ENCODE data around the gene C16orf78. TPM values are rescaled to one million over a fixed set of nuclear protein-coding genes. Genes with fewer than 3 reads are reported as not detected.
"Not testable (repeated sequence)": the region's sequence is repeated elsewhere in the genome, so short reads cannot be mapped to it uniquely, and the experiment has no call there.

Gene C16orf78
- total RNA-seq, 1 experiment from 2014 or later: not detected

DNA sequence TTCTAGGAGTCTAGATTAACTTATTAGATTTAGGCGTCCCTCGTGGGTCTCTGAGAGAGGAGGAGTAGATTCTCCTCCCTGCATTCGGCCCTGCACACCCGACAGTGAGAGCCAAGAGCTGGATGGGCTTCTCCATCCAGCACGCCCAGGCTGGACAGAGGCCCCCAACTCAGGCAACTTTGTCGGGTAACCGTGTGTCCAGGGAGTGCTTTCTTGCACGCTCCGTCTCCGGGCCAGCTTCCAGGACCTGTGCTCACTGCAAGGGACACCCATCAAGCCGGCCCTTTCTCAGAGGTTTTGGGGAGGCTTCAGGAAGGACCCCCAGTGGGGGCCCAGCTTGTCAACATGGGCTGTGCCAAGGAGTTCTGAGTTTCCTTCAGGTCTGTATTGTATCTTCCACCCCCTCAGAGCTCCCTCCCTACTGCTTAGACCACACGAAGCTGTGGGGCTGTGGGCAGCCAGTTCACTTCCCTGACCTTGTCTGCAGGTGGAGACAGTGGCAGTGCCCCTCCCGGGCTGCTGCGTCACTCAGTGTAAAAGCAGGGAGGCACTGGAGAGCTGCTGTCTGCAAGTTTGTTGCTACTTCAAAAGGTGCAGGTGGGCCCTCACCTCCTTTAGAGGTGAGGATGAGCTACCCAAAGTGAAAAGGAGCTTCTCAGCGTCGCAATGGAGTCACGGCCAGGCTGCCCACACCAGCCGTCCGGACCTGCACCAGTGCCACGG lies 24.0 kb upstream of the C16orf78 start:
- no peak for DNase-seq (ENCODE audit: low read depth)

DNA sequence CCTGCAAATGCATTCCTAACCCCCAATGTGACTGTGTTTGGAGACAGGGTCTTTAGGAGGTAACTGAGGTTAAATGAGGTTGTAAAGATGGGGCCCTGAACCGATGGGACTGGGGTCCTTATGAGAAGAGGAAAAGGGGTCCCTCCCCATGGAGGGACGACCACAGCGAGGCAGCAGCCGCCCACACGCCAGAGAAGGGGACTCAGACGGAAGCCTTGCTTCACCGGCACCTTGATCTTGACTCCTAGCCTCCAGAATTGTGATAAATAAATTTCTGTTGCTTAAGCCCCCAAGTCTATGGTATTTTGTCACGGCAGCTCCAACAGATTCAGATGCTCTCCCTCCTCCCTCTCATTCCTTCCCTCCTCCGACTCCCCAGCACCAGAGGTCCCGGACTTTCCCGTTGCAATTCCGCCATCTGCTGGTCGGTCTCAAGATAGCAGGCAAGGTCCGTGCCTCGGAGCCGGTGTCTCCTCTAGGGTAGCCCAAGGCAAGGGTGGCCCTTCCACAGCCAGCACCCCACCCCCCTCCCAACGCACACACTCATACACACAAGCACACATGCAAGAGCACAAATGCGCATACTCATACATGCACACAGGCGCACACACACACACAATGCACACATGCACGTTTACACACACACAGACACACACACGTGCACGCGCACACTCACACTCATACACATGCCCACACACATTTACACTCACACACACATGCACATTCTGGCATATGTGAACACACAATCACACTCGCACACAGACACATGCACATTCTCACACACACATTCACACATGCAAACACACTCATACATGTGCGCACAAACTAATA lies 23.1 kb upstream of the C16orf78 start:
- peak; percentile 41 for DNase-seq (ENCODE audit: low read depth)

DNA sequence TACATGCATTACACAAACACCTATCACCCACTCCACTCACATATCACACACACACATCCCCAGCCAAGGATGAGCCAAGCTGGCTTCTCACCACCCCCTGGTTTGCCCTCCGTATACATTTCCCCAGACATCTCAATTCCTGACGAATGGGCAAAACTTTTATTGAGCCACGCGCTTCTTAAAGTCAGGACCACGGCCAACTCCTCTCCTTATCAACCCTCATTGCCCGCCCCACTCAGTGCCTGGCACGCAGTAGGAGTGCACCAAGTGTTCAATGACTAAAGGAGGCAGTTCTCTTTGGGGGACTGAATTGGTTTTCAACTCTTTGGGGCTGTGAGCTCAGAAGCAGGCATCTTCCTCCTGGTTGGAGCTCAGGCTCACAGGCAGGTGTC lies 22.5 kb upstream of the C16orf78 start:
- DNase-seq (ENCODE audit: low read depth): no peak

DNA sequence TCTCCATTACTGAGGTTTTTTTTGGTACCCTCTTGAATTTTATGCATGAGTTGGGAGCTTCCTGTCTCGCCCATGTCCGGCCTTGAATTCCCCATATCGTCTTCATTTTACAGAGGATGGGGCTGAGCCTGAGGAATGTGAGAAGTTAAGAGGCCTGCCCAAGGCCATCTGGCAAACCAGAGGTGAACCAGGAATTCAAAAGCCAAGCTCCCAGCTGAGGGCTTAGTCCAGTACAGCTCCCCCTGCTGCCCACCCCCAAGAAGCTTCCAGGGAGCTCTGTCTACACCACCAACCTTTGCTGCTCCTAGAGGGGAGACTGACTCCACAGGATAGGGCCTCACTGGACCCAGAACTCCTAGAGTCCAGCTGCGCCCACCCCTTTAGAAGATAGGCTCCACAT lies 20.7 kb upstream of the C16orf78 start:
- DNase-seq (ENCODE audit: low read depth): peak; percentile 39

DNA sequence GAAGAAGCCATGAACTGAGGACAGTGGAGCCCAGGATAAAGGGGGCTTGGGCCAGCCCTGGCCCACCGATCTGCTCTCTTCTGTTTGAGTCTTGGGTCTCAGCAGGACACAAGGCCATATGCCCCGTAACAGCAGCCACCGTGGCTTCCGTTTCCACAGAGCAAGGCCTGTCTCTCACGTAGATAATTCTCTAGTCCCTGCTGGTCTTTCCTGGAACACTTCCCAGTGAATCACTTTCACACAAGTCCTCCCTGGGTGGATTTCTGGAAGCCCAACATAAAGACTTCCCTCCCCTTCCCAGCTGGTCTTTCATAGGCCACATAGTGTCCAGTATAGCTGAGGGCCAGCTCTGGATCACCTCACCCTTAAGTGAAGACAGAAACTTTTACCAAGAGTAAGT lies 19.9 kb upstream of the C16orf78 start:
- peak; percentile 14 for DNase-seq (ENCODE audit: low read depth)

DNA sequence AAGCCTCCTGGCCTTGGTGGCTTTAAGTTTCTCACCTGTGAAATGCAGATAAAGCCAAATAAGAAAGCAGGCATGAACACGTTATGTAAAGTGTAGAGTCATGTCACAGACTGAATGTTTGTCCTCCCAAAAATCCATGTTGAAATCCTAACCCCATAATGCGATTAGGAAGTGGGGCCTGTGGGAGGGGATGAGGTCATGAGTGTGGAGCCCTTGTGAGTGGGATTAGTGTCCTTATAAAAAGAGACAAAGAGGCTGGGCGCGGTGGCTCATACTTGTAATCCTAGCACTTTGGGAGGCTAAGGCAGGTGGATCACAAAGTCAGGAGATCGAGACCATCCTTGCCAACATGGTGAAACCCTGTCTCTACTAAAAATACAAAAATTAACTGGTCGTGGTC lies 19.5 kb upstream of the C16orf78 start:
- no peak for DNase-seq (ENCODE audit: low read depth)

DNA sequence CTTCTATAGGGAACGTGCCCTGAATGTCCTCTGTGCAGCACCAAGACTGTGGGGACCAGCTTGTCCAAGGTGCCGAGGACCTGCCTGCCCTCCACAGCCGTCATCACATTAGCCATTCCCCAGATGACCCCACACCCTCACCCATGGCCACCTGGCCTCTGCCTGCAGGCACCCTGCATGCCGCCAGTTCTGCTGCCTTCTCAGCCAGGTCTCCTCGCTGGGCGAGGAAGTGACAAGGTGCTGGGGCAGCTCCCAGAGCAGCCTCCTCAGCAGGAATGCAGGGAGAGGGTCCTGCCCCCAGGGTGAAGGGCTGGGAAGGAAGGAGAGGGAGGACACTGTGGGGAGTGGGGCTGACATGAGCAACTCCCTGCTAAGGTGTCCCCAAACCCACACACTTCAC lies 18.6 kb upstream of the C16orf78 start:
- DNase-seq (ENCODE audit: low read depth): no peak

DNA sequence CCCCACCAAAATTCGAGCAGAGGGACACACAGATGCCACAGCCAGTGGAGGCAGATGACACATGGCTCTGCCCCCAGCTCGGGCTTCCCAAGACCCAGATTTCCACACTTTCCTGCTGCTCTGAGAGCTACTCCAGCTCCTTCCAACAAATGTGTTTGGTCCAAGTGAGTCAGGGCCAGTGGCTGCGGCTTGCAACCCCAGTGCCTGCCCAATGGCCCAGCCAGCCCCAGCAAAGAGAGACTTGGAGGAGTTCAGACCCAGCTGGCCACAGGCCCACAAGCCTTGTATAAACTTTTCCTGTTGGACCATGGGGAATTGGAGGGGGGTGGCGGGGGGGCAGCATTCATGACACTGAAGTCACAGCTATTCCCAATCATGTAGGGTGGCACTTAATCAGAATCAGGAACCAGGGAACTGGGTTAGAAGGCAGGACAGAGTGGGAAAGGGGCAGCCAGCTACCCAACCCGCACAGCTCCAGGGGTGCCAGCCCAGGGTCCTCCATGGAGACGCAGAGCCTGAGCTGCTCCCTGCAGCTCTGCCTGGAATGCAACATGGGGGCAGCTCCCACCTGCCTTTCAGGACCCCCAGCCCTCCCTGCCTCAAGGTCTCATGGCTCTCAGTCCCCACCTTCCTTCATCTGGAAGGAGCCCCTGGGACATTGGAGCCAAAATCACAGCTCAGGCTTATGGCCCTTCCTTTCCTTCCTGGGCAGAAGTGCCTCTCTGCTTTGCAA lies 17.5 kb upstream of the C16orf78 start:
- DNase-seq (ENCODE audit: low read depth): no peak

DNA sequence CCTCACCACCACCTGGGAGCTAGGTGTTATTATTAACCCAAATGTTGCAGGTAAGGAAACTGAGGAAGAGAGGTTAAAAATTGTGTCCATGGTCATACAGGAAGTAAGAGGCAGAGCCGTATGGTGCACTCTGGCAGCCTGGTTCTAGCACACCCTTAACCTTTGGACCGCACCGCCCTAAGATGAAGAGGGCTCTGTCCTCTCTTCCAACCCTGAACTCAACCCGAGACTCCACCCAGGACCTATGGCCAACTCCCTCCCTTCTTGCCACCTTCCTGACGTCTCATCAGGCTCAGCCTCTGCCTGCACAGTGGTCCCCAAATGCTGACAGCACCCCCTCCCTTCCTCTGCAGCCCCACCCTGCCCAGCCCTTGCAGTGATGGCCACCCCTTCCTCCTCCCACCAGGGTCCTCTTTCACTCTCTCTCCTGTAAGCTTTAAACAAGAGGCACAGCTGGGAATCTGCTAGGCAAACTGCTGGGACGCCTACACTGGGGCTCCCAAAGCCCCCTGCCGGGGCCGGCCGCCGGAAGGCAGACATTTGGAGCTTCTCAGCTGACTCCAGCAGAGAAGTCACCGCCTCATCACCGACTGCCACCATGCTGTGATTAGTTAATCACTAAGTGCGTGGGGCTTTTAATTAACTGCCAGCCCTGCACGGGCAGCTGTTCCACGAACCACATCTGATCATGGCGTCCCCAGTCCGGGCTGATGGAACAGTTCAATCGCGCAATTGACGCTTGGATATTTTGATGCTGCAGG lies 16.7 kb upstream of the C16orf78 start:
- no peak for DNase-seq (ENCODE audit: low read depth)

DNA sequence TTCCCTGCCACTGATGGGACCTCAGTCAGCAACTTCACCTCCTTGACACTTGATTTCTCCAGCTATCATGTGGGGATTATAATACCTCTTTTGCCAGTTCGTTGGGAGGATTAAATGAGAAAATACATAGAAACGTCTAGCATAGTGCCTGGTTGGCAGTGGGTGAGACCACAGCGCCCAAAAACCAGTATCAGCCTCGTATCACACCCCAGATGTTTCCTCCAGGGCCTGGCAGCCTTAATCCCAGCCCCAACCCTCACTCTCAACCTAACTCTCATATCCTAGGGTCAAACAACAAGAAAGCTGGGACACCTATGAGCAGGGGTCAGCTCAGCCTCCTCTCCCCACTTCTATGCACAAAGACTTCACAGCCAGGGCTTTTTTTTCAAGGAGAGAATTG lies 14.0 kb upstream of the C16orf78 start:
- no peak for DNase-seq (ENCODE audit: low read depth)

DNA sequence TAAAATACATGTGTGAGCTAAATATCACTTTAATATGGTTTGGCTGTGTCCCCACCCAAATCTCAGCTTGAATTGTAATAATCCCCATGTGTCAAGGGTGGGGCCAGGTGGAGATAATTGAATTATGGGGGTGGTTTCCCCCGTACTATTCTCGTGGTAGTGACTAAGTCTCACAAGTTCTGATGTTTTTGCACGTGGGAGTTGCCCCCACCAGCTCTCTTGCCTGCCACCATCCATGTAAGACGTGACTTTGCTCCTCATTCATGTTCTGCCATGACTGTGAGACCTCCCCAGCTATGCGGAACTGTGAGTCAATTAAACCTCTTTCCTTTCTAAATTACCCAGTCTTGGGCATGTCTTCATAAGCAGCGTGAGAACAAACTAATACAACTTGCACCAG lies 11.9 kb upstream of the C16orf78 start:
- DNase-seq (ENCODE audit: low read depth): not testable (repeated sequence)

DNA sequence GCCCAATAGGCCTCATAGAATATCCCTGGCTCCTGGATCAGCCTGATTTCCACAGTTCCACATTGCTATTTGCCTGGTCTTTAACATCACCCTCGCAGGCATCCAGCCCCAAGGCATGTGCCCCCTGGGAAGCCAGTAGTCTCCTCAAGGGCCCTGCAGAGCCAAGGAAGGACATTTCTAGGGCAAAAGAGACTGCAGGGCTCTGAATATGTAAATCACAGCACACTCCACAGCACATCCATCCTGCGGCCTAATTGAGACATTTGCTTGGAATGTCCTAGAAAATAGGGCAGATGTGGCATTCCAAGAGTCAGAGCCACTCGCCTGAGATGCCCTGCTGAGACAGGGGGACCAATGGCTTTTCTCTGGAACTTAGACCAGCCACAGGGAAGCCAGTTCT lies 11.4 kb upstream of the C16orf78 start:
- no peak for DNase-seq (ENCODE audit: low read depth)

DNA sequence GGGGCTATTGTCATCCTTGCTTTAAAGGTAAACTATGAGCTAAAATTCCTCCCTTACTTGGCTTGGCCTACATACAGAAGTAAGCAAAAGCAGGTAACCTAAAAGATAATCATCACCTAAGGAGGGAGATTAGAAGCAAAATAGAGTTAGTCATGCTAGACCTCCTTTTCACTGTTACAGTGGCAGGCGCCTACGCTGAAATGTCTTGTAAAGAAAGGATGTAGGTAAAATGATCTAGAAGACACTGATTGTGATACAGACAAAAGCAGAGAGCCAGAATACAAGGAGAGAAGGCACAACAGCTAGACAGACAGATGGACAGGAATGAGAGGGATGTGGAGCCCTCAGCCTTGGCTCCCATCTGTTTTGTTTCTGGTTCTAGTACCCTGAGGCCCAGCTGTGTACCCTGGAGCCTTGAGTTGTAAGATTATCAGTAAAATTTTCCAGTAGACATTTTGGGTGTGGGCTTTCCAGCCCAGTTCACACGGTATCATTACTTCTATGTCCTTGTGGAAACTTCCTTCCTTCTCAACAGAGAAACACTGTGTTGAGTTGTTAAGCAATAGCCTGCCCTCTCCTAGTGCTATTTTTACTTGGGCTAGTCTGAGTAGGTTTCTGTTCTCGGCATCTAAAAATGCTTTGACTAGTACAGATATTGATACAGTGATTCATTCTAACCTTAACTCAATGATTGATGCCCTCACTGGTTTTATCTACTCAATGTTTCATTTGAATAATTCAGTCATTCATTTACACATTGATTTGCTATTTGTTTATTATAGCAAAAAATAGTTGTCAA lies 7.7 kb upstream of the C16orf78 start:
- DNase-seq (ENCODE audit: low read depth): no peak

DNA sequence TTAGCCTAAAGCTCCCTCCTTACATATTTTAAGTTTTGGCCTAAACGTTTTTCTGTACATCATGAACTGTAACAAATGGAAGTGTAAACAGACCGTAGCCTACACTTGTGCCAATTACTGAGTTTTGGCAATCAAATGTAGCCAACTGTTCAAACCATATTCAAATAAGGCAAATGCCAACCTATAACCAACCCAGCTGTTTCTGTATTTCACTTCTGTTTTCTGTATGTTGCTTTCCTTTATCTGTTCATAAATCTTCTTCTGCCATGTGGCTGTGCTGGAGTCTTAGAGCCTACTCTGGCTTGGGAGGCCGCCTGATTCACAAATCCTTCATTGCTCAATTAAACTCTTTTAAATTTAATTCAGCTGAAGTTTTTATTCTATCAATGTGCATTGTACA lies 6.9 kb upstream of the C16orf78 start:
- DNase-seq (ENCODE audit: low read depth): no peak

DNA sequence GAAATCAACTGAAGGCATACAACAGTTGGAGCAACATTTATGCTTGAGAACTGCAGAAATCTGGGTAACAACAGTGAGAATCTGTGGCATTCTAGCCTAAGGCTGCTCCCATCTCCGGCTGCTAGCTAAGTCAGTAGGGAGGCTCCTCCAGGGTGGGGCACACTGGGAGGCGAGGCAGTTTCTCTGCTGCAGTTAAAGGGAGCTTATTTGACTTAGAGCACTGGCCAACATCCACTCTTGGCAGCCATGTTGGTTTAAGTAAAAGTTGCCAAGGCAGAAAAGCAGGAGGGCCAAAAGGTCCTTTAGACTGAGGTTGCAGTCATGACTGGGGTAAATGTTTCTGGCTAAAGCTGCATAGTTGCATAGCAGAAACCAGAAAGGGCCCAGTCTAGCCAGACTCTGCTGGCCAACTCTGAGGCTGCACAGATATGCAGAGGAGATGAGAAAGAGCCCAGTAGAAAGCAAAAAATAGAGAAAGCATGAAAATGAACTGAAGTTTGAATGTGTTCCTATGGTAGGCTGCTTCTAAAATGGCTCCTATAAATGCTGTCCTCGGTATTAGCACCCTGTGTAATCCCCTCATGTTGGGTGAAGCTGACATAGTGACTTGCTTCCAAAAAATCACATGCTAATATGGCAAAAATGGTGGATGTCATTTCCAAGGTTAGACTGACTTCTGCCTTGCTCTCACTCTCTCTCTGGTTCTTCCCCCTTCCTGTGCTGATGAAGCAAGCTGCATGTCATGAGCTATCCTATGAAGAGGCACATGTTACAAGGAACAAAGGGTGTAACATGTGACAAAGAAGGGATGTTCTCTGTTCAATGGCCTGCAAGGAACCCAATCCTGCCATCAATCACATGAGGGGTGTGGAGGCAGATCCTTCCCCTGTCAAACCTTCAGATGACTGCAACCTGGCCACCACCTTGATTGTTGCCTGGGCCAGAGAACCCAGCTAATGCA lies 3.7 kb upstream of the C16orf78 start:
- no peak for DNase-seq (ENCODE audit: low read depth)

DNA sequence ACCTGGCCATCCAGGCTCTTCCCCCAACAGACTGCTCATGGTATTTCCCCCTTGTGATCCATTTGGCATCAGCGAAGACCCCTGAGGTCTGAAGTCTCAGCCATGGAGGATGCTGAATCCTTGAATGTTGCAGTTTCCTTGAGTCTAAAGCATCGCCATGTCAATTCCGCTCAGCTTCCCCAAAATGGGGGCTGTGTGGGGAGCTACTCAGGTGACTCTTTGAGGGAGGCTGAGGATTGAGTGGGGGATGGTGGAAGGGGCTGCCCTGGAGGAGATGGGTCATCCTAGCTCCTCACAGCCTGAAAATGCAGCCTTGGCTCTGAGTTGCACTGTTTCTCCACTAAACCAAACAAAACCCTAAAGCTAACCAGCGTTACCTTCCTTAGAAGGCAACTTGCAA lies 2.6 kb downstream of the C16orf78 start:
- DNase-seq (ENCODE audit: low read depth): no peak

DNA sequence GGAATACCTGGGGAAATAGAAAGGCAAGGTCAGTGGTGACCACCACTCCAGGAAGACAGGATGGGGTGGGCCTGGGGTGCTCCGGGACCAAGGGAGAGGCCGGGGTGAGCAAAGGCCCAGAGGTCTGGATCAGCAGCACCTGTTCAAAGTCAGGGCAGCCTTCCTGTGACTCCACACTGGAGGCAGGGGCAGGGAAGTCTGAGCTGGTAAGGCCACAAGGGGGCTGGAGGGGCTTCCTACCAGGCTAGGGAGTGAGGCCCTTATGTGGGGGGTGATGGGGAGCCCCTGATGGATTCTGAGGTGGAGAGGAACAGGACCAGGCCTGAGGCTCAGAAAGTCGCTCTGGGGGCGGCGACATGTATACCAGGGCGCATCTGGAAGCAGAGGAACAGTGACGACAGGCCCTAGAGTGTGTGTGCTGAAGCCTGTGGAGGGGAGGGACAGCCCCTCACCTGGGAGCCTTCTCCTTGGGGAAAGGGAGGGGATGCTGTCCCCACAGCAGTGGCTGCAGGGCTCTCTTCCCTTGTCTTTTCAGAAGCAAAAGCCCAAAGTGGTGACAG lies 3.7 kb downstream of the C16orf78 start:
- no peak for DNase-seq (ENCODE audit: low read depth)

DNA sequence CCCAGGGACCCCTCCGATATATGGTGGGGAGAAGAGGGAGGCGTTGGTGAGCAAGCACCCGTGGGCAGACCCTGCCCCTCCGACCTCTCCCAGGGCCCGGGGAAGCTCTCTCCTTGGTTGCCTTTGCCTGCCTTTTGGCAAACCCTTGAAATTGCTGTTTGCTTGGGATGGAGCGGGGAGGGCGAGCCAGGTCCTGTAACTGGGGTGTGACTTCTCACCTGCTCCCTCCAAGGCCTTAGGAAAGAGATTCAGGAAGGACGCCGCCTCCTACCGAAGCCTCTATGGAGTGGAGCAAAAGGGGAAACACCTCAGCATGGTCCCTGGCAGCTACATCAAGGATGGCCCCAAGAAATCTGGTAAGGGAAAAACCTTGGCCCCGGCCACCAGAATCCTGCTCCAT lies 4.6 kb downstream of the C16orf78 start:
- DNase-seq (ENCODE audit: low read depth): no peak

DNA sequence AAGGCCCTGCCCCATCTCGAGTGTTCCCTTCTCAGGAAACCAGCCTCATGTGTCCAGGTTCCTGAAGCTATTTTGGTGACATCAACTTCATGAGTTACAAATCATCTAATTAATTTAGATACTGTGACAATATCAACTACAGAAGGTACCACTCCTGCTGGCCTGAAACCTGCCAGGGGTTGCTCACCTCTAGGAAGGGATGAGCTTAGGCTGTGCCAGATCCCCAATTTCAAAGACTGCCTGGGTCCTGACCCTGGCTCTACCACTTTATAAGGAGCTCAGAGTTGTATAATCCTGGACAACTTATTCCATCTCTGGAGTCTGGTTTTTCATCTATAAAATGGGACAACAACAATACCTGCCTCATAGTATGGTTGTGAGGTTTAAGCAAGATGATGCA lies 5.2 kb downstream of the C16orf78 start:
- no peak for DNase-seq (ENCODE audit: low read depth)

DNA sequence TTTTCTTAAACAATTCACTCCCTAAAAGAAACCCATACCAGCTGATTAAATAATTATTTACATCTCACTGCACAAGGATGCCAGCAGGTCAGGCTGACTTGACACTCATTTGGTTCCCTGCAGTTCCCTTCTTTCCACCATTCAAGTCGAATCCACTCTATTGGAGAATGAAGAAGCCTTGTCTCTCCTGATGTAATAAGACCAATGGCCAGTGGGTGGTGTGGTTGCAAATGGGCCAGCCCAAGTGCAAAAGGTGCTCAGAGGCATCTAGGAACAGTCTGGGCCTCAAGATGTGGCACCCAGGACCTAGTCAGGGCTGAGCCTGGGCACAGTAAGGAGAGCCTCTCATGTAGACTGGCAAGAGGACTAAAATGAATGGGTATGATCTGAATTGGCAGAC lies 9.3 kb downstream of the C16orf78 start:
- no peak for DNase-seq (ENCODE audit: low read depth)
